HepG2 (cell line): ENCODE data around the gene RNASE8. TPM values are rescaled to one million over a fixed set of nuclear protein-coding genes. Genes with fewer than 3 reads are reported as not detected.

Source experiments
- HHEX ChIP-seq: IDR thresholded peaks from 2 replicates; pipeline ENCODE4 v1.6.1; 2016; ENCODE audit warnings: control low read depth
- JDP2 ChIP-seq: sonication (generic); formaldehyde crosslinking; IDR thresholded peaks from 2 replicates; pipeline ENCODE4 v1.8.1; 2022; ENCODE audit warnings: missing genetic modification reagents, borderline replicate concordance
- JUN ChIP-seq: sonication (generic); formaldehyde crosslinking; IDR thresholded peaks from 2 replicates; pipeline ENCODE4 v1.4.0; 2020; ENCODE audit warnings: mild to moderate bottlenecking, missing genetic modification reagents
- MED8 ChIP-seq: sonication (generic); formaldehyde crosslinking; IDR thresholded peaks from 2 replicates; pipeline ENCODE4 v1.8.1; 2023; ENCODE audit warnings: mild to moderate bottlenecking, missing genetic modification reagents; ENCODE audit not compliant: insufficient replicate concordance
- MIXL1 ChIP-seq: IDR thresholded peaks from 2 replicates; pipeline ENCODE4 v1.6.1; 2016
- MXD4 ChIP-seq: IDR thresholded peaks from 2 replicates; pipeline ENCODE4 v1.6.1; 2016; ENCODE audit warnings: mild to moderate bottlenecking, missing biosample characterization, missing genetic modification reagents
- NFKBIZ ChIP-seq: IDR thresholded peaks from 2 replicates; pipeline ENCODE4 v1.6.1; 2018; ENCODE audit warnings: missing genetic modification reagents, missing compliant biosample characterization
- RBAK ChIP-seq: sonication (generic); formaldehyde crosslinking; IDR thresholded peaks from 2 replicates; pipeline ENCODE4 v1.5.1; 2020; ENCODE audit warnings: mild to moderate bottlenecking, missing genetic modification reagents
- SMAD1 ChIP-seq: sonication (generic); formaldehyde crosslinking; IDR thresholded peaks from 2 replicates; pipeline ENCODE4 v1.4.0; 2020; ENCODE audit warnings: missing genetic modification reagents, low read depth, mild to moderate bottlenecking, borderline replicate concordance
- TRIM22 ChIP-seq: fragments of 450-650 bp; IDR thresholded peaks from 2 replicates; pipeline ENCODE4 v1.6.1; 2017
- ZBTB33 ChIP-seq: sonication (generic); formaldehyde crosslinking; IDR thresholded peaks from 2 replicates; pipeline ENCODE4 v1.4.0; 2020; ENCODE audit warnings: missing genetic modification reagents
- ZKSCAN5 ChIP-seq: sonication (generic); formaldehyde crosslinking; IDR thresholded peaks from 2 replicates; pipeline ENCODE4 v1.5.1; 2020; ENCODE audit warnings: mild to moderate bottlenecking, missing genetic modification reagents
- ZNF251 ChIP-seq: sonication (generic); formaldehyde crosslinking; IDR thresholded peaks from 2 replicates; pipeline ENCODE4 v1.9.0; 2021; ENCODE audit warnings: mild to moderate bottlenecking, missing genetic modification reagents
- ZNF33A ChIP-seq: sonication (generic); formaldehyde crosslinking; IDR thresholded peaks from 2 replicates; pipeline ENCODE4 v1.5.1; 2020; ENCODE audit warnings: missing genetic modification reagents, mild to moderate bottlenecking, moderate library complexity, borderline replicate concordance
- ZNF441 ChIP-seq: sonication (generic); formaldehyde crosslinking; IDR thresholded peaks from 2 replicates; pipeline ENCODE4 v1.7.0; 2021; ENCODE audit warnings: missing genetic modification reagents, borderline replicate concordance
- ZNF501 ChIP-seq: sonication (generic); formaldehyde crosslinking; IDR thresholded peaks from 2 replicates; pipeline ENCODE4 v1.5.1; 2020; ENCODE audit warnings: mild to moderate bottlenecking, moderate library complexity, missing genetic modification reagents
- ZNF557 ChIP-seq: sonication (generic); formaldehyde crosslinking; IDR thresholded peaks from 2 replicates; pipeline ENCODE4 v1.4.0; 2020; ENCODE audit warnings: missing genetic modification reagents
- ZNF567 ChIP-seq: sonication (generic); formaldehyde crosslinking; IDR thresholded peaks from 2 replicates; pipeline ENCODE4 v1.8.1; 2023; ENCODE audit warnings: mild to moderate bottlenecking, missing genetic modification reagents, borderline replicate concordance
- ZNF577 ChIP-seq: sonication (generic); formaldehyde crosslinking; IDR thresholded peaks from 2 replicates; pipeline ENCODE4 v1.4.0; 2020; ENCODE audit warnings: mild to moderate bottlenecking, low read depth, missing genetic modification reagents, borderline replicate concordance
- ZNF616 ChIP-seq: sonication (generic); formaldehyde crosslinking; IDR thresholded peaks from 2 replicates; pipeline ENCODE4 v1.5.0; 2020; ENCODE audit warnings: low read depth, mild to moderate bottlenecking, missing genetic modification reagents
- ZSCAN12 ChIP-seq: sonication (generic); formaldehyde crosslinking; IDR thresholded peaks from 2 replicates; pipeline ENCODE4 v1.9.0; 2021; ENCODE audit warnings: mild to moderate bottlenecking, missing genetic modification reagents
- polyA plus RNA-seq, 8 experiments: library from polyadenylated mRNA; depleted of rRNA in 3 of 8; stranded (reverse) in 7 of 8; unstranded in 1 of 8; fragments of >200 nt; fragmentation: Illumina TruSeq in 4 of 8; extraction: Trizol in 4 of 8; gene quantifications; 2 replicates each; pipeline versions ENCODE4 v1.2.1 to v1.2.3, GENCODE V29; 2011 to 2016; ENCODE audit warnings: low read depth in 4 of 8, missing spikeins in 1 of 8, mixed read lengths in 1 of 8; ENCODE audit not compliant: insufficient read depth in 1 of 8
- total RNA-seq, 5 experiments: library from RNA; depleted of rRNA; stranded (reverse); fragments of >200 nt; fragmentation: Illumina TruSeq; extraction: Trizol; gene quantifications; 2 replicates each; pipeline ENCODE4 v1.2.3, GENCODE V29; 2016; ENCODE audit warnings: low read depth in 1 of 5
- TF ChIP-seq, protein P1 (sequence below): sonication (generic); formaldehyde crosslinking; IDR thresholded peaks from 2 replicates; pipeline ENCODE4 v1.4.0; 2020; ENCODE audit warnings: missing genetic modification reagents
- TF ChIP-seq, protein P2 (sequence below): fragments of 450-650 bp; IDR thresholded peaks from 2 replicates; pipeline ENCODE4 v1.6.1; 2016
- TF ChIP-seq, protein P3 (sequence below): sonication (generic); formaldehyde crosslinking; IDR thresholded peaks from 2 replicates; pipeline ENCODE4 v1.5.0; 2020; ENCODE audit warnings: mild to moderate bottlenecking, low read depth, missing genetic modification reagents, borderline replicate concordance

The RNASE8 gene
- total and polyA plus RNA-seq, 2 of the 13 experiments (the other 11 are each of a cell fraction or from before 2014, with no cell fraction given), result not detected

DNA sequence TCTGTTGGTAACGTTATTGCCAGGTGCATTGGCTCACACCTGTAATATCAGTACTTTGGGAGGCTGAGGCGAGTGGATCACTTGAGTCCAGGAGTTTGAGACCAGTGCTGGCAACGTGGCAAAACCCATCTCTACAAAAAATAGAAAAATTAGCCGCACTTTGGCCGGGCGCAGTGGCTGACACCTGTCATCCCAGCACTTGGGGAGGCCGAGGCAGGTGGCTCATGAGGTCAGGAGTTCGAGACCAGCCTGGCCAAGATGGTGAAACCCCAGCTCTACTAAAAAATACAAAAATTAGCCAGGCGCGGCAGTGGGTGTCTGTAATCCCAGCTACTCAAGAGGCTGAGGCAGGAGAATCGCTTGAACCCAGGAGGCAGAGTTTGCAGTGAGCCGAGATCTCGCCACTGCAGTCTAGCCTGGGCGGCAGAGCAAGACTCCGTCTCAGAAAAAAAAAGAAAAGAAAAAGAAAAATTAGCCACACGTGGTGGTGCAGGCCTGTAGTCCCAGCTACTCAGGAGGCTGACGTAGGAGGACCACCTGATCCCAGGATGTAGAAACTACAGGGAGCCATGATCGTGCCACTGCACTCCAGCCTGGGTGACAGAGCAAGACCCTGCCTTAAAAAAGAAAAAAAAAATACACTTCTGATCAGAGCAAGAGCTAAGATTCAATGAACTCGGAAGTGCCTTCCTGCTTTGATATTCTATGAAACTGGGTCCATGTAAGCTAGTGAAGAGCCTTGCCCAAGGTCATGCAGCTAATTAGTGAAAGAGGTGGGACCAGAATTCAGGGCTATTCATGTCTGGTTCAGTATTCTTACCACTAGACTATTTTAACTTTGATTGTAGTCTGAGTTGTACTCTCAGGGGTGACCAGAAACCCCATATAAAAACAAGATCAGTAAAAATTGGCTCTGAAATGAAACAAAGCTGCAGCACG is 4.2 kb upstream of the RNASE8 start (continued):
- TF ChIP-seq, protein P1, sequence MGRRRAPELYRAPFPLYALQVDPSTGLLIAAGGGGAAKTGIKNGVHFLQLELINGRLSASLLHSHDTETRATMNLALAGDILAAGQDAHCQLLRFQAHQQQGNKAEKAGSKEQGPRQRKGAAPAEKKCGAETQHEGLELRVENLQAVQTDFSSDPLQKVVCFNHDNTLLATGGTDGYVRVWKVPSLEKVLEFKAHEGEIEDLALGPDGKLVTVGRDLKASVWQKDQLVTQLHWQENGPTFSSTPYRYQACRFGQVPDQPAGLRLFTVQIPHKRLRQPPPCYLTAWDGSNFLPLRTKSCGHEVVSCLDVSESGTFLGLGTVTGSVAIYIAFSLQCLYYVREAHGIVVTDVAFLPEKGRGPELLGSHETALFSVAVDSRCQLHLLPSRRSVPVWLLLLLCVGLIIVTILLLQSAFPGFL (CRISPR knock-in tag), result no peak
- TF ChIP-seq HHEX (0 out of 2 replicates have a peak, but pooled peaks have one; percentile 20), ZBTB33 (CRISPR knock-in tag) (no peak), ZKSCAN5 (CRISPR knock-in tag) (no peak), NFKBIZ (CRISPR knock-in tag) (no peak), ZNF616 (CRISPR knock-in tag) (no peak), RBAK (0 out of 2 replicates have a peak, but pooled peaks have one; percentile 32), MED8 (CRISPR knock-in tag) (no peak), JUN (CRISPR knock-in tag) (no peak), TRIM22 (no peak), ZNF441 (CRISPR knock-in tag) (no peak), ZNF567 (CRISPR knock-in tag) (no peak), MIXL1 (CRISPR knock-in tag) (peak; percentile 93), SMAD1 (CRISPR knock-in tag) (0 out of 2 replicates have a peak, but pooled peaks have one; percentile 51), ZNF577 (CRISPR knock-in tag) (no peak), MXD4 (CRISPR knock-in tag) (no peak), ZNF501 (CRISPR knock-in tag) (peak; percentile 78), ZNF33A (CRISPR knock-in tag) (0 out of 2 replicates have a peak, but pooled peaks have one; percentile 1), JDP2 (CRISPR knock-in tag) (no peak), ZNF251 (no peak), ZSCAN12 (CRISPR knock-in tag) (no peak), ZNF557 (CRISPR knock-in tag) (no peak)
- TF ChIP-seq, protein P2, sequence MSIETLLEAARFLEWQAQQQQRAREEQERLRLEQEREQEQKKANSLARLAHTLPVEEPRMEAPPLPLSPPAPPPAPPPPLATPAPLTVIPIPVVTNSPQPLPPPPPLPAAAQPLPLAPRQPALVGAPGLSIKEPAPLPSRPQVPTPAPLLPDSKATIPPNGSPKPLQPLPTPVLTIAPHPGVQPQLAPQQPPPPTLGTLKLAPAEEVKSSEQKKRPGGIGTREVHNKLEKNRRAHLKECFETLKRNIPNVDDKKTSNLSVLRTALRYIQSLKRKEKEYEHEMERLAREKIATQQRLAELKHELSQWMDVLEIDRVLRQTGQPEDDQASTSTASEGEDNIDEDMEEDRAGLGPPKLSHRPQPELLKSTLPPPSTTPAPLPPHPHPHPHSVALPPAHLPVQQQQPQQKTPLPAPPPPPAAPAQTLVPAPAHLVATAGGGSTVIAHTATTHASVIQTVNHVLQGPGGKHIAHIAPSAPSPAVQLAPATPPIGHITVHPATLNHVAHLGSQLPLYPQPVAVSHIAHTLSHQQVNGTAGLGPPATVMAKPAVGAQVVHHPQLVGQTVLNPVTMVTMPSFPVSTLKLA, result no peak
- TF ChIP-seq, protein P3, sequence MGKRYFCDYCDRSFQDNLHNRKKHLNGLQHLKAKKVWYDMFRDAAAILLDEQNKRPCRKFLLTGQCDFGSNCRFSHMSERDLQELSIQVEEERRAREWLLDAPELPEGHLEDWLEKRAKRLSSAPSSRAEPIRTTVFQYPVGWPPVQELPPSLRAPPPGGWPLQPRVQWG (CRISPR knock-in tag), result no peak
